K562 (cell line): ENCODE data around the gene SMIM8. TPM values are rescaled to one million over a fixed set of nuclear protein-coding genes. Genes with fewer than 3 reads are reported as not detected.

Experiments
- CBX8 ChIP-seq: fragments of 200-600 bp; sonication (generic); IDR thresholded peaks from 2 replicates; pipeline ENCODE4 v1.6.1; 2012; ENCODE audit warnings: borderline replicate concordance, mixed run types, low read depth, mild to moderate bottlenecking, moderate library complexity, mixed read lengths, low read length, control low read depth, inconsistent platforms; ENCODE audit not compliant: poor library complexity, severe bottlenecking; ENCODE audit errors: extremely low read depth
- CCNT2 ChIP-seq: IDR thresholded peaks from 2 replicates; pipeline ENCODE4 v1.6.1; 2011; ENCODE audit warnings: borderline replicate concordance, low read depth, mild to moderate bottlenecking, moderate library complexity, mixed read lengths, low read length; ENCODE audit not compliant: insufficient read length; ENCODE audit errors: extremely low read depth
- E2F6 ChIP-seq, 2 experiments: IDR thresholded peaks; 2 replicates each; pipeline ENCODE4 v1.6.1; 2011; ENCODE audit warnings: borderline replicate concordance in 1 of 2, control low read depth in 1 of 2, low read depth in 1 of 2, low read length in 1 of 2, mild to moderate bottlenecking in 1 of 2, mixed read lengths in 1 of 2, moderate library complexity in 1 of 2; ENCODE audit not compliant: insufficient read depth in 1 of 2, insufficient read length in 1 of 2, poor library complexity in 1 of 2, severe bottlenecking in 1 of 2; ENCODE audit errors: extremely low read depth in 1 of 2
- MBD2 ChIP-seq: sonication (generic); IDR thresholded peaks from 2 replicates; pipeline ENCODE4 v1.6.1; 2016; ENCODE audit warnings: low read depth, borderline replicate concordance
- PHTF2 ChIP-seq: fragments of 250-450 bp; sonication (Bioruptor Pico); IDR thresholded peaks from 2 replicates; pipeline ENCODE4 v1.5.0; 2021; ENCODE audit warnings: mild to moderate bottlenecking
- TAF1 ChIP-seq: IDR thresholded peaks from 2 replicates; pipeline ENCODE4 v1.6.1; 2011; ENCODE audit warnings: mild to moderate bottlenecking, low read length, moderate library complexity; ENCODE audit not compliant: insufficient read depth, control insufficient read depth, severe bottlenecking; ENCODE audit errors: extremely low read depth
- TOE1 ChIP-seq, 2 experiments: fragments of 450-650 bp in 1 of 2; sonication (generic) in 1 of 2; formaldehyde crosslinking in 1 of 2; IDR thresholded peaks; 2 replicates each; pipeline versions ENCODE4 v1.7.1 to v1.8.0; 2016 to 2022; ENCODE audit warnings: borderline replicate concordance in 2 of 2, mild to moderate bottlenecking in 2 of 2, antibody characterized with exemption in 1 of 2, inconsistent platforms in 1 of 2, low read depth in 1 of 2, missing genetic modification reagents in 1 of 2, moderate library complexity in 1 of 2
- ZFP36 ChIP-seq: fragments of 150-350 bp; IDR thresholded peaks from 2 replicates; pipeline ENCODE4 v1.6.1; 2018; ENCODE audit warnings: low read length, low read depth; ENCODE audit not compliant: partially characterized antibody
- ZHX1 ChIP-seq: fragments of 150-350 bp; conservative IDR thresholded peaks from 2 replicates; pipeline ENCODE4 v1.6.1; 2014; ENCODE audit warnings: low read length
- polyA plus RNA-seq, 8 experiments: library from polyadenylated mRNA; depleted of rRNA in 4 of 8; stranded (reverse) in 5 of 8; unstranded in 3 of 8; fragments of >200 nt; fragmentation: Nextera tagmentation in 2 of 8; fragmentation: Illumina TruSeq in 1 of 8; extraction: Ambion mirVana in 2 of 8; extraction: Trizol in 1 of 8; gene quantifications; 2 replicates each; pipeline versions ENCODE4 v1.2.1 to v1.2.3, GENCODE V29; 2011 to 2014; ENCODE audit warnings: inconsistent platforms in 1 of 8, missing spikeins in 1 of 8
- total RNA-seq, 7 experiments: library from RNA; depleted of rRNA in 6 of 7; stranded (reverse); fragments of >200 nt in 6 of 7; fragmentation: Illumina TruSeq in 2 of 7; extraction: Trizol in 2 of 7; gene quantifications; 2 replicates each; pipeline versions ENCODE4 v1.2.1 to v1.2.3, GENCODE V29; 2011 to 2021; ENCODE audit warnings: low replicate concordance in 1 of 7
- TF ChIP-seq, protein P1 (sequence below): IDR thresholded peaks from 2 replicates; pipeline ENCODE4 v1.6.1; 2011; ENCODE audit warnings: borderline replicate concordance, low read depth, mild to moderate bottlenecking, moderate library complexity, low read length; ENCODE audit not compliant: insufficient read depth, poor library complexity, severe bottlenecking
- TF ChIP-seq, protein P2 (sequence below), 2 experiments: fragments of 450-650 bp in 1 of 2; IDR thresholded peaks; 2 replicates each; pipeline ENCODE4 v1.6.1; 2011 to 2017; ENCODE audit warnings: low read depth in 2 of 2, antibody characterized with exemption in 1 of 2, borderline replicate concordance in 1 of 2, low read length in 1 of 2, mild to moderate bottlenecking in 1 of 2, mixed read lengths in 1 of 2; ENCODE audit not compliant: control insufficient read depth in 1 of 2

The SMIM8 gene
- total and polyA plus RNA-seq, 9 of the 15 experiments (the other 6 are each of a cell fraction or from before 2014, with no cell fraction given): 8.3 to 53.7 (median 15.1) TPM

GRCh38 chr6:87322304-87323212, at the start of gene SMIM8 (continued):
- TF ChIP-seq ZFP36 (peak; percentile 4), PHTF2 (CRISPR knock-in tag) (no peak), CCNT2 (peak; percentile 93), CBX8 (no peak), MBD2 (peak; percentile 67; the same call in 1 of the 2 replicates), E2F6 (IDR thresholded peaks at IDR 0.05; ENCODE audit: borderline replicate concordance in 1 of 2, extremely low read depth in 1 of 2, insufficient read depth in 1 of 2, insufficient read length in 1 of 2, low read depth in 1 of 2, low read length in 1 of 2, poor library complexity in 1 of 2, severe bottlenecking in 1 of 2) (peak in 1 of 2 experiments; percentile 48), TAF1 (peak; percentile 84), TOE1 (IDR thresholded peaks at IDR 0.05; ENCODE audit: borderline replicate concordance) (peak; percentile 38; the same call in 1 of the 2 replicates), TOE1 (CRISPR knock-in tag; IDR thresholded peaks at IDR 0.05; ENCODE audit: borderline replicate concordance, low read depth) (no peak), ZHX1 (no peak)
- TF ChIP-seq, protein P1, sequence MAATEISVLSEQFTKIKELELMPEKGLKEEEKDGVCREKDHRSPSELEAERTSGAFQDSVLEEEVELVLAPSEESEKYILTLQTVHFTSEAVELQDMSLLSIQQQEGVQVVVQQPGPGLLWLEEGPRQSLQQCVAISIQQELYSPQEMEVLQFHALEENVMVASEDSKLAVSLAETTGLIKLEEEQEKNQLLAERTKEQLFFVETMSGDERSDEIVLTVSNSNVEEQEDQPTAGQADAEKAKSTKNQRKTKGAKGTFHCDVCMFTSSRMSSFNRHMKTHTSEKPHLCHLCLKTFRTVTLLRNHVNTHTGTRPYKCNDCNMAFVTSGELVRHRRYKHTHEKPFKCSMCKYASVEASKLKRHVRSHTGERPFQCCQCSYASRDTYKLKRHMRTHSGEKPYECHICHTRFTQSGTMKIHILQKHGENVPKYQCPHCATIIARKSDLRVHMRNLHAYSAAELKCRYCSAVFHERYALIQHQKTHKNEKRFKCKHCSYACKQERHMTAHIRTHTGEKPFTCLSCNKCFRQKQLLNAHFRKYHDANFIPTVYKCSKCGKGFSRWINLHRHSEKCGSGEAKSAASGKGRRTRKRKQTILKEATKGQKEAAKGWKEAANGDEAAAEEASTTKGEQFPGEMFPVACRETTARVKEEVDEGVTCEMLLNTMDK: peak; percentile 94
- TF ChIP-seq, protein P2, sequence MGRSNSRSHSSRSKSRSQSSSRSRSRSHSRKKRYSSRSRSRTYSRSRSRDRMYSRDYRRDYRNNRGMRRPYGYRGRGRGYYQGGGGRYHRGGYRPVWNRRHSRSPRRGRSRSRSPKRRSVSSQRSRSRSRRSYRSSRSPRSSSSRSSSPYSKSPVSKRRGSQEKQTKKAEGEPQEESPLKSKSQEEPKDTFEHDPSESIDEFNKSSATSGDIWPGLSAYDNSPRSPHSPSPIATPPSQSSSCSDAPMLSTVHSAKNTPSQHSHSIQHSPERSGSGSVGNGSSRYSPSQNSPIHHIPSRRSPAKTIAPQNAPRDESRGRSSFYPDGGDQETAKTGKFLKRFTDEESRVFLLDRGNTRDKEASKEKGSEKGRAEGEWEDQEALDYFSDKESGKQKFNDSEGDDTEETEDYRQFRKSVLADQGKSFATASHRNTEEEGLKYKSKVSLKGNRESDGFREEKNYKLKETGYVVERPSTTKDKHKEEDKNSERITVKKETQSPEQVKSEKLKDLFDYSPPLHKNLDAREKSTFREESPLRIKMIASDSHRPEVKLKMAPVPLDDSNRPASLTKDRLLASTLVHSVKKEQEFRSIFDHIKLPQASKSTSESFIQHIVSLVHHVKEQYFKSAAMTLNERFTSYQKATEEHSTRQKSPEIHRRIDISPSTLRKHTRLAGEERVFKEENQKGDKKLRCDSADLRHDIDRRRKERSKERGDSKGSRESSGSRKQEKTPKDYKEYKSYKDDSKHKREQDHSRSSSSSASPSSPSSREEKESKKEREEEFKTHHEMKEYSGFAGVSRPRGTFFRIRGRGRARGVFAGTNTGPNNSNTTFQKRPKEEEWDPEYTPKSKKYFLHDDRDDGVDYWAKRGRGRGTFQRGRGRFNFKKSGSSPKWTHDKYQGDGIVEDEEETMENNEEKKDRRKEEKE (IDR thresholded peaks at IDR 0.05; ENCODE audit: borderline replicate concordance in 1 of 2, control insufficient read depth in 1 of 2, low read depth in 2 of 2, low read length in 1 of 2): peak in 1 of 2 experiments; percentile 75; a peak in 1 of 4 replicates
- TF ChIP-seq, all 486 proteins: peak for 96
